Right kidney (tissue), 9 donors: ENCODE results near the gene PDC.

Source experiments
- DNase-seq: peaks from one replicate; pipeline ENCODE4 v3.0.0-alpha.2; 2016
- long read RNA-seq, 8 donors: transcript quantifications; one replicate each; lab custom pipeline, GENCODE V29; 2026

The PDC gene
- long read RNA-seq, donor 1: 0 reads
- long read RNA-seq, donor 2: 0 reads
- long read RNA-seq, donor 3: 0 reads
- long read RNA-seq, donor 4: 0 reads
- long read RNA-seq, donor 5: 0 reads
- long read RNA-seq, donor 6: 0 reads
- long read RNA-seq, donor 7: 0 reads
- long read RNA-seq, donor 8: 0 reads

- DNase-seq: no peak
These were observed at the start of gene PDC for GRCh38 chr1:186461014-186461413. PDC (minus strand) TSS chr1:186461114; CDS start chr1:186449459, 11,655 bp downstream.

DNA sequence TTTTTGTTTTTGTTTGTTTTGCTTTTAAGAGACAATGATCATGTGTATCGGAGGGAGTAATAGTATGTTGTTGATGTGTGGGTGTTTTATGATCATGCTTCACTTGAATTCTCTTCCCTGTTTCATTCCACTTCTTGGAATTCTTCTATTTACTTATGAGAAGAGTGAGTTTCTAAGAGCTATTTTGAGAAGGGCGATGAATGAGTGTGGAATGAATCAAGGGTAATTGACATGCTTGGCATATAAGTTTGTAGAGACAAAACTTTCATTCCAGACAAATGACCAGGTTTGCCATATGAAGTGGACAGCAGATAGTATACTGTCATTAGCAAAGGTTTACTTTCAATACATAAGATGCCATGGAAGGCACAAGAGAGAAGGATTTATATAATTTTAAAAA lies 42.3 kb upstream of the PDC start:
- DNase-seq: no peak

DNA sequence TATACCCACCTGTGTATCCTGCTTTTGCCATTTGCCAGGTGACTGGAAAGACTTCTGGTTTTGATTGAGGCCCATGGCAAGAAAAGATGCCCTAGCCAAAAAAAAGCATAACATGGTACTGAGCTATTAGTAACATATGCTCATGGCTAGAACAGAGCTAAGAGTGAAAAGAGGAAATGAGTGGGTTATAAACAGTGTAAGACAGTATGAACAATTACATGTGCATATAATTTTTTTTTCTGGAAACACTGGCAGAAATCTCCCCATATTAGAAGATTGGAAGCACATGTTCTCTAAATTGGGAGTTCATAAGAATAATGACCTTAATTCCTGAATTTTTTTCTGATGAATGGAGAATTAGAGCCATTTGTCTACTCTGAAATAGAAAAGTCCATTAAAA lies 41.2 kb upstream of the PDC start:
- no peak for DNase-seq

- no peak for DNase-seq
These were observed 39.9 kb upstream of the PDC start for GRCh38 chr1:186500804-186501203.

DNA sequence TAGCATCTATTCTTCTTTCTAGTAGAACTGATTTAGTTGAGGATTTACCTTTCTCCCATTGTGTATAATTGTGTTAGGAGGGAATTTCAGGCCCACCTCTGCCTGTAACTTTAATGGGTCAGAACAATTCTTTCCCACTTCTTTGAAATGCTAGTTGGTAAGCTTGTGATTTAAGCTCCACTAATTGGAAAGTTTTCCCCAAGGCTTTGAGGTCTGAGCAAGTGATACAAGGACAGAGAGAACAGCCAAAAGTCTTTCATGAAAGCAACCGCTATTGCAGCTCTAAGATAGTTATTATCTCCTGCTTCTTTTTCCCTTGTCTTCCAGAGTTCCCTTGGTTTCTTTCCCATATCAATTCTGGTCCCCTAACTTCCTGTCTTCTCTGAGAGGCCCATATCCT lies 38.7 kb upstream of the PDC start:
- DNase-seq: no peak

DNA sequence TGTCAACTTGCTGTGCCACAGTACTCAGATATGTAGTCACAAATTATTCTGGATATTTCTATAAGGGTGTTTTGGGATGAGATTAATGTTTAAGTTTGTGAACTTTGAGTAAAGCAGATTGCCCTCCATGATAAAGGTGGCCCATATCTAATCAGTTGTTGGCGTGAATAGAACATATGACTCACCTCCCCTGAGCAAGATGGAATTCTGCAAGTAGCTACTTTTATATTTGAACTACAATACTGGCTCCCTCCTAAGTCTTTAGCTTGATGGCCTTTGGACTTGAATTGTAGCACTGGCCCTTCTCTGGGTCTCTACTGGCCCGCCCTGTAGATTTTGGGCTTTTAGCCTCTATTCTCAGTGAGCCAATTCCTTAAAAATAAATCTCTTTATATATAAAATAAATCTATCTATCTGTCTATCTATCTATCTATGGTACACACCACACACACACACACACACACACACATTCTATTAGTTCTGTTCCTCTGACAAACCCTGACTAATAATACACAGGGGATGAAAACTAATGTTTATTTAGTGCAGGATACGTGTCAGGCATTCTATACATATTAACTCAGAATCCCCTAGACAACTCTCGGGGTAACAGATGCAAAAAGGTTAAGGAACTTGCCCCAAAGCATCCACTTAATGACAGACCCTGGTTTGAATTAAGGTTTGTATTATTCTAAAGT lies 37.9 kb upstream of the PDC start:
- no peak for DNase-seq

GRCh38 chr1:186498071-186498470 lies 37.2 kb upstream of the PDC start:
- no peak for DNase-seq

DNA sequence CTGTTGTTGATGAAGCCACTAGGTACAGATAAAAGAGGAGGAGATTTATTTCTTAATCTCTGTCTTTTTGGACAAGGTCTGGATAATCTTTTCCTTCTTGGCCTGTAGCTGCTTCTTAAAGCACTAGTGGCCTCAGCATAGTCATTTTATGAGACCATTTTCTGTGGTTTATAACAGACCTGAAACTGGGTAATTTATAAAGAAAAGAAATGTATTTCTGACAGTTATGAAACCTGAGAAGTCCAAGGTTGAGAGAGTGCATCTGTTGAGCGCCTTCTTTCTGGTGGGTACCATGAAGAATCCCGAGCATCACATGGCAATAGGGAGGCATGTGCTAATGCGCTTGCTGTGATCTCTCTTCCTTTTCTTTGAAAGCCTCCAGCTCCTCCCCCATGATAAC lies 36.7 kb upstream of the PDC start:
- no peak for DNase-seq

DNA sequence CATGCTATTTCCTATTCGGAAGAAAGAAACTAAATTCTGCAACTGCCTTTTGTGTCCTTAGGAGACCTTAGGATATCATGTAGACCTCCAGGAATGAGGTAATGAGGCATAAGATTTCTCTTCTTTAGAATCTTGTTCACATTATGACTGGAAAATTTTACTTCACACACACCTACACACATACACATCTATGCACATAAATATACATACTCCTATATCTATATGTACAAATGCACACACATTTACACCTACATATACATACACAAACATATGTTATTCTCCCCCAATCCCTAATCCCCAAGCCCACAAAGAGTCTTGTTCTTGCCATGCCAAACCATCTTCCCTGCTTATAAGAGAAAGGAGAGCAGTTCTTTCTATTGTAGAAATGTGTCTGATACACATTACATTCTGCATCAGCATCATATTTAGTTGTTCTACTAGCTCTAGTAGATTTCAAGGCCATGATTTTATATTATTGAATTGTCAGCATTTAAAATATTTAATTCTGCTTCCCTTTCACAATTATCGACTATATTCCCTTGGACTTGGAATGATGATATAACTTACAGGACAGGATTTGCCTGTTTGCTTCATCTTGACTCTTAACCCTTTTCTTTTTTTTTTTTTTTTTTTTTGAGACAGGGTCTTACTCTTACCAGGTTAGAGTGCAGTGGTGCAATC lies 35.4 kb upstream of the PDC start:
- no peak for DNase-seq

DNA sequence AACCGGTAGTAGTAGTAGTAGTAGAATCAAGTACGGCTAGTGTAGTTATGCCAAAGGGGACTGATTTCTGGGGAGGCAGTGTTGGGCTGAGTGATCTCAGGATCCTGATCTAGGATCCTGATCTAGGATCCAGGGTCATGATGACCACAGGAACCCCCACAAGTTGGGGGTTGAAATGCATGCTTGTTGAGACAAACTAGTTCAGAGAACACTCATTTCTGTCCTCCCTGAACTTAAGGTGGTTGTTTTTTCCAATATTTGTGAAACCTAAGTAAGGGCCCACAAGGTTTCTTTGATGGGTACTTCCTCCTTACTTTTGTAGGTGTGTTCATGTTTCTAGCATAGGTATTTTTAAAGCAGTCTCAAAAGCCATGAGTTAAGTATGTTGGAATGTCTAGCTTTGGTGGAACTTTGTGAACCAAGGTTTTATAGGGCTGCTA lies 33.9 kb upstream of the PDC start:
- DNase-seq: no peak

DNA sequence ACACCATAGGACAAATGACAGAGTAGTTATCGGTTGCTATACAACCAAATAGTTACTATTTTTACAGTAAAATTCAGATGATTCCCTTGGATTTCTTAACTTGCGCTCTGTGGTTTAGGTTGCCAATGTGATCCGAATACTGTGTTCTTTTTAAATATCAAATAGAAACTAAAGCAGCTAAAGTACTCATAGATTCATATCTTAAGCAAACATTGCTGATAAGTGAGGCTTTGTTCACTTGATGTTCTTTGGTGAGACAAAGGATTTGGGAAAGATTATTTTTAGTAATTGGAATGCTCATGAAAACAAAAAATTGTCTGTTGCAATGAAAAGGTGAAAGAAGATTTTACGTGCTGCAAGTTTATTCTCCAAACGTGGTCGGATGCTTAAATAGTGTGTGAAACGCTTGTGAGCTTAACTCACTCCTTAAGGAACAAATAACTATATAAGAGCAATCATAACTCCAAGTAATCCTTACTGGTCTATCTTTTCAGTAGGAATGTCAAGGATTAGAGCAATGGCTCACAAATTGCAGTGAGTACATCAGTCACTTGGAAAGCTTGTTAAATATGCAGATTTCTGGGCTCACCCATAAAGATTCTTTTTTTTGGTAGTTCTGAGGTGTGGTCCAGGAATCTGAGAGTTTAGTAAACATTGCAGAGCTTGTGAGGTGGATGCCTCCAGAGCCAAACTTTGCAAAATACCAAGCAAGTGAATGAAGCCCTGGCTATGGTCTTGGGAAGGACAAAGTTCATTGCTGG lies 31.8 kb upstream of the PDC start:
- no peak for DNase-seq

GRCh38 chr1:186491336-186491735 lies 30.4 kb upstream of the PDC start:
- DNase-seq: no peak

GRCh38 chr1:186487163-186487562 lies 26.2 kb upstream of the PDC start:
- DNase-seq: no peak

- DNase-seq: no peak
These were observed 25.1 kb upstream of the PDC start for GRCh38 chr1:186486061-186486460.

DNA sequence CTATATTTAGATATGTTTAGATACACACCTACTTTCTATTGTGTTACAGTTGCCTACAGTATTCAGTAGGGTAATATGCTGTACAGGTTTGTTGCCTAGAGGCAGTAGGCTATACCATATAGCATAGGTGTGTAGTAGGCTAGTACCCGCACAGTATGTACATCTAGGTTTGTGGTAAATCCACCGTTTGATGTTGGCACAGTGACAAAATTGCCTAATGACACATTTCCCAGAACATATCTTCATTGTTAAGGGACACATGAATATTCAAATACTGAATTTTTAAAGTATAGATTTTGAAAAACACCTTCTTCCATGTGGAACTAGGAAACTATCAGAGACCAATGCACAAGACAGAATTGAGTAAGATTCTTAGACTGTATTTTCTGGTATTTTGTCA lies 22.6 kb upstream of the PDC start:
- DNase-seq: no peak

DNA sequence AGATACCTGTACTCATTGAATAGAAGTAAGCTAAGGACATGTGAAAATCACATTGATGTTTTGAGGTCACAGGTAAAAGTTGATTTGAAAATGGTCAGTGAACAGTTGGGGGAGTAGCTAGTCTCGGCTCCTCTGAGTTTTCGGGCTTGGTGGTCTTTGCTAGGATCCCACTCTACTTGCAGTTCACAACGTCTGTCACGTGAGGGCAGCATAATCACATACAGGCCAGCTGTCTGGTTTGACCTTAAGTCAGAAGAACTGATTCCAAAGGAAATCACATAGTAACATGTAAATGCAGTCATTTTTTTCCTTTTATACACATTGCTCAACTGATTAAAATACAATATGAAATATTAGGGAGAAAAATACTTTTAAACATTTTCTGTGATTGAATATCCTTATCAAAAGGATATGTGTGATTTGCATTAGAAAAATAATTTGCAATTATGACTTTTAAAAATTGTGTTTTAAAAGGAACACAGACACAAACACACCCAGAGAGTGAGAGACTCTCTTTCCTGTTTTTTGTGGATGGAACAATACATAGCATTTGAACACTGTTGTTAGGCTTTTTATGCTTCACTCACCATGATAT lies 21.8 kb upstream of the PDC start:
- DNase-seq: peak; percentile 30

GRCh38 chr1:186481303-186481888 lies 20.5 kb upstream of the PDC start:
- DNase-seq: no peak

GRCh38 chr1:186479162-186479561 lies 18.2 kb upstream of the PDC start:
- no peak for DNase-seq

DNA sequence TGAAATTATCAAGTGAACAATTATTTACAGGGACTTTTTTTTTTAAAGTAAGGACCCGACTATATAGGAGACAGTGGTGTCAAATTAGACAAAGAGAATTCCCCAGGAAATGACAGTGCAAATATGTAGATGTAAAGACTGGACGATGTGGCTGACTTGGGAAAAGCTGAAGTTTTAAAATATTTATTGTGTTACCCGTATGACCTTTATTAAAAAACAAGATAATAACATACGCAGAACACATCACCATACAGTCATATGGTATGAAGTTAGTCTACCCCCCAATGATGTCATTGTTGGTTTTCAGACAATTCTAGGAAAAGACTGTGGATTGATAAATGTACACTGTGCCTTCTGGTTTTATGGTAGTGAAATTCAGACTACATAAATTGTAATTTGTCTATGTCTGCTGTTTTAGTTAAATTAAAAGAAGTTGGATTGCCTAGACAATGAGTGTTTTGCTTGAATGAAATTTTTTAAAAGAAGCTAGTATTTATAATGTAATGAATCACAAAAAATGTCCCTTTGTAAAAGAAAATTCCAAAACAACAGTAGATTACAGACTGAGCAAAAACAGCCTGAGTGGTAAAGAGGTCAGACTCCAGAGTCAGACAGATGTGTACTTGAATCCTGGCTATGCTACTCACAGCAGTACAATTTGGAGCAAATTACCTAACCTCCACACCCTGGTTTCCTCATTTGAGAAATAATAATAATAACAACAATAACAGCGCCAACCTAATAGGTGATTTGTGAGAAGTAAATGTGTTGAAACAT lies 15.5 kb upstream of the PDC start:
- DNase-seq: no peak

- DNase-seq: no peak
These were observed 13.3 kb upstream of the PDC start for GRCh38 chr1:186474208-186474607.

- no peak for DNase-seq
These were observed 12.1 kb upstream of the PDC start for GRCh38 chr1:186473047-186473446.

DNA sequence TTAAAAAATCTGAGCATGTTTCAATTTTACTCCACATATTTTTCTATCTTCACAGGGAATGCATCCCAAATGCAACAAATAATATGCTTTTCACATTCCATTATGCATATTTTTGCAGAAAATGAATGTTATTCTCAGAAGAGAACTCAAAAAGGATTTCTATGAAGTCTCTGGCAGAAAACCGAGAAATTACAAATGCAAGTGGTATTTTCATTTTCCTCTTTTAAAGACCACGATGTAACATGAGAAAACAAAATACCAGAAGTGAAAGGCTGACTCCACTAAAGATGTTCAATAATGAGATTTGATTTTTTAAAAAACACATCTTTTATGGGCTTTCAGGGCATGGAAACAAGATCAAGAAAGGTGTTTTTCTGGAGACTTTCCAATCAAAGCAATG lies 5.0 kb upstream of the PDC start:
- DNase-seq: no peak
